Measurements from ENCODE around the gene GABRA5.

Gene GABRA5

DNA sequence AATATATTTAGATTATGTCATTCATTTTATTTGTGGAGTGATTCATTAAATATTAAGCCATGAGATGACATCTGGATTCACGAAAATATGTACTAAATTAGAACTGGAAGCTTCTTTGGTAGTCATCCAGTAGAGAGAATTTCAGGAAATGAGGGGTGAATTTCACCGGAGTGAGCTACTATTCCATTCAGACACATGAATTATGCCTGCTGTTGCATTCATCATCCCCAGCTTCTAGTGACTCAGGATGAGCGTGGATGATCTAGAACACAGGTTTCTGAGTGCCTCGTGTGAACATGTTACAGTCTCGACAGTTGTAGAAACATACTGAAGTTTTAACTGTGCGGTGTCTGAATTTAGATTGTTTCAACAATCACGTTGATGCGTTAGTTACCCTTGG is 61.2 kb downstream of the GABRA5 start:
- H3K4me3 ChIP-seq (ENCODE audit: low read length): no peak overlapping the region
- TF ChIP-seq ZNF274 (IDR thresholded peaks at IDR 0.05; ENCODE audit: low read depth, low read length): no peak

- H3K4me3 ChIP-seq (ENCODE audit: low read length): no peak overlapping the region
- TF ChIP-seq ZNF274 (IDR thresholded peaks at IDR 0.05; ENCODE audit: low read depth, low read length): no peak
Observed at GRCh38 chr15:26929588-26929987, 62.7 kb downstream of the GABRA5 start.

DNA sequence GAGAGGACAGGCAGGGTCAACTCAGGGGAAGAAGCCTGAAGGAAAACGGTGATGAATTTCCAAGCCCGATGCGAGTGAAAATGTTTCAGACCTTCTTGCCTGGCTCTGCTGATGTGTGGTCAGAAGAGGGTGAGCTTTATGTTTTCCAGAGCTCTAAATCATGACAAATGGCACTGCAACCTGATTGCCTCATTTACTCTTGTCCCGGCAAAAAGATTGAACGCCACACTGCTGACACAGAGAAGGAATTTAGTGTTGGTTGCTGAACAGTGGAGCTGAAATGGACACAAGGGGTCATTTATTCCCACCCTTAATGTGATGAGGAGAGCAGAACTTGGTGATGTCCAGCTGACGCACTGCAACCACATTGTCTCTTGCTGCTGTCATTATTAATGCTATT is 68.0 kb downstream of the GABRA5 start:
- no peak overlapping the region for H3K4me3 ChIP-seq (ENCODE audit: low read length)
- no peak for TF ChIP-seq ZNF274 (IDR thresholded peaks at IDR 0.05; ENCODE audit: low read depth, low read length)

- TF ChIP-seq ZNF274 (IDR thresholded peaks at IDR 0.05; ENCODE audit: low read depth, low read length): no peak
- no peak overlapping the region for H3K4me3 ChIP-seq (ENCODE audit: low read length)
Observed at GRCh38 chr15:26935322-26935721, 68.5 kb downstream of the GABRA5 start.

GRCh38 chr15:26936502-26936901 is 69.6 kb downstream of the GABRA5 start:
- TF ChIP-seq ZNF274 (IDR thresholded peaks at IDR 0.05; ENCODE audit: low read depth, low read length): no peak
- no peak overlapping the region for H3K4me3 ChIP-seq (ENCODE audit: low read length)

DNA sequence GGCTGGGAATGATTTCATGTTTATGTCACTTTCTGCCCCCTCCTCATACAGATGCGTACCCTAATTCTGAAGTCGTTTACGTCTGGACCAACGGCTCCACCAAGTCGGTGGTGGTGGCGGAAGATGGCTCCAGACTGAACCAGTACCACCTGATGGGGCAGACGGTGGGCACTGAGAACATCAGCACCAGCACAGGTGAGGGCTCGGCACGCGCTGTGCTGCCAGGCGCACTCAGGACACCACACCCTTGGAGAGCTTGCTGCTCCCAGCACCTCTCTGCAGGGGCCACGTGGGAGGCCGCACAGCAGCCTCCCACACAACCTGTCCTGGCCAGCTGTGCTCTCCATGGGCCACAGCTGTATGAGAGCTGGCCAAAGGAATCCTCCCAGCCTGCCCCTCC is 70.3 kb downstream of the GABRA5 start:
- no peak for TF ChIP-seq ZNF274 (IDR thresholded peaks at IDR 0.05; ENCODE audit: low read depth, low read length)
- no peak overlapping the region for H3K4me3 ChIP-seq (ENCODE audit: low read length)

GRCh38 chr15:26939398-26939797 is 72.5 kb downstream of the GABRA5 start:
- H3K4me3 ChIP-seq (ENCODE audit: low read length): no peak overlapping the region
- TF ChIP-seq ZNF274 (IDR thresholded peaks at IDR 0.05; ENCODE audit: low read depth, low read length): no peak

DNA sequence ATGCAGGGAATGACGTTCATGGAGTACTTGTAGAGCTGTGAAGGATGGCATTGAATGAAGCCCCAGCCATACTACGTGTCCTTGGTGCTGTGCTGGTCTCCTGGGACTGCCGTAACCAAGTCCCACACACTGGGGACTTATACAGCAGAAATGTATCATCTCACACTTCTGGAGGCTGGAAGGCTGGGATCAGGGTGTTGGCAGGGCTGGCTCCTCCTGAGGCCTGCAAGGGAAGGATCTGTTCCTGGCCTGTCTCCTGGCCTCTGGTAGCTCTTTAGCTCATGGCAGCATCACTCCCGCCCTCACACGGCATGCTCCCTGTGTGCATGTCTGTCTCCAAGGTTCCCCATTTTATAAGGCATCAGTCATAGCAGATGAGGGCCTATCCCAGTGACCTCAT is 74.6 kb downstream of the GABRA5 start:
- TF ChIP-seq ZNF274 (IDR thresholded peaks at IDR 0.05; ENCODE audit: low read depth, low read length): no peak
- H3K4me3 ChIP-seq (ENCODE audit: low read length): no peak overlapping the region

GRCh38 chr15:26943866-26944265 is 77.0 kb downstream of the GABRA5 start:
- no peak overlapping the region for H3K4me3 ChIP-seq (ENCODE audit: low read length)
- no peak for TF ChIP-seq ZNF274 (IDR thresholded peaks at IDR 0.05; ENCODE audit: low read depth, low read length)

GRCh38 chr15:26945046-26945445 is 78.2 kb downstream of the GABRA5 start:
- no peak overlapping the region for H3K4me3 ChIP-seq (ENCODE audit: low read length)
- TF ChIP-seq ZNF274 (IDR thresholded peaks at IDR 0.05; ENCODE audit: low read depth, low read length): no peak

DNA sequence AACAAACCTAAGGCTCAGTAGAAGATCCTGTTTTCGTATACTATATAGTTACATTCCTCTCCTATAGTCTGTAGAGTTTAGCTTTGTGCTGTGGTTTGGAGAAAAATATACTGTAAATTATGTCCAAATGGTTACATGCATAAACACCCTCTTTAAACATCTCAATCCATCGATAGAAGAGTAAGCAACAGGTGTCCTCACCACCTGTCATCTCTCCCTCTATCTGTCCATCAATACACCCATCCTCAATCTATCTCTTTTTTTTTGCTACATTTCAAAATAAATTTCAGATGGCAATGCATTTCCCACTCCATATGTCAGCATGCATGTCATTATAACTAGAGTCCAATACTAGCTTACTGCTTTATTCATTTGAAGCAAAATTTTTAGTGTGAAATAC is 83.1 kb downstream of the GABRA5 start:
- no peak for TF ChIP-seq ZNF274 (IDR thresholded peaks at IDR 0.05; ENCODE audit: low read depth, low read length)
- no peak overlapping the region for H3K4me3 ChIP-seq (ENCODE audit: low read length)

GRCh38 chr15:26954403-26954802 is 87.5 kb downstream of the GABRA5 start:
- no peak for TF ChIP-seq ZNF274 (IDR thresholded peaks at IDR 0.05; ENCODE audit: low read depth, low read length)
- no peak overlapping the region for H3K4me3 ChIP-seq (ENCODE audit: low read length)

- H3K4me3 ChIP-seq (ENCODE audit: low read length): no peak overlapping the region
Observed at GRCh38 chr15:26967719-26968269, 100.9 kb downstream of the GABRA5 start.

DNA sequence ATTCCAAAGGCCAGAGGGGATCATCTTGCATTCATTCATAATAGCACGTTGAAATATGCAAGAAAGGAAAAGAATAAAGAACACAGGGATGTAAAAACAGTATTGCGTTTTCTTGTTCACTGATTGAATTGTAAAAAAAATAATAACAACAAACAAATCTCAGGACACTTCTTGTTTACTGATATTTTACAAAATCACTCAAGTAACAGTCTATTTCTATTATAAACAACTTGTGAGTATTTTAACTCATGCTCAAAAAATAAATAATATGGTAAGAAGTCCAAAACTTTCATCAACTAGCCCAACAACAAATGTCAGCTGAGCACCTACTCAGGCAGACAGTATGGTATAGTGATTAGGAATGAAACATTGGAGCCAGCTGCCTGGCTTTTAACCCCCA is 101.9 kb downstream of the GABRA5 start:
- no peak overlapping the region for H3K4me3 ChIP-seq (ENCODE audit: low read length)
- no peak for TF ChIP-seq ZNF274 (IDR thresholded peaks at IDR 0.05; ENCODE audit: low read depth, low read length)

More at GRCh38 chr15:26967719-26968269, 100.9 kb downstream of the GABRA5 start:
- no peak for TF ChIP-seq ZNF274 (IDR thresholded peaks at IDR 0.05; ENCODE audit: low read depth, low read length)

- no peak for TF ChIP-seq ZNF274 (IDR thresholded peaks at IDR 0.05; ENCODE audit: low read depth, low read length)
- no peak within 1 kb of the TSS for H3K4me3 ChIP-seq (ENCODE audit: low read length)
Observed at GRCh38 chr15:26970712-26971210, 103.9 kb downstream of the GABRA5 start, which contains the start of gene GABRG3. GABRG3 (plus strand) TSS chr15:26971181.
